ENCODE results near the gene SEC11A. TPM values are rescaled to one million over a fixed set of nuclear protein-coding genes. Genes with fewer than 3 reads are reported as not detected.

Gene SEC11A
- total and polyA plus RNA-seq, 4 donors, result 56.7 to 90.2 (median 71.3) TPM

DNA sequence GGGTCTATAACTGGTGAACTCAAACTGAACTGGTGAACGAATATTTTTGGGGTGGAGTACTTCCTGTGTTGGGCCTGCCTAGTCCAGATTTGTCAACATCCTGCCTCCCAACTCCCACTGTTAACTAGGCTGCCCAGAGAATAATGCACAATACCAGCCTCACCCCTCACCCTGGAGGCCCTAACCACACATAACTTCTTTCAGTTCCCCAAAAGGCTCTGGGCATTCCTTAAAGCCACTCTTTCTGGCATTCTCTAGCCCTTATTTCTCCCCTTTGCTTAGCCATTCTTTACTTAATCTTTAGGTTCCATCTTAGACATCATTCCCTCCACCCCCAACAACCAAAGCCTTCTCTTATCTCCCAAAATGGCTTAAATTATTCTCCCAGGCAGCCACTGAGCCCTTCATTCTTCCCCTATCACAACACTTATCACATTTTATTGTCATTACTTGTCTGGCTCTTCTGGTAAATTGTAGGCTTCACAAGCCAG is 9.1 kb upstream of the SEC11A start:
- H3K27ac ChIP-seq (ENCODE audit: low read depth in 1 of 2, low read length in 2 of 2), result peak overlapping the region in 1 of 2 donors; percentile 45

DNA sequence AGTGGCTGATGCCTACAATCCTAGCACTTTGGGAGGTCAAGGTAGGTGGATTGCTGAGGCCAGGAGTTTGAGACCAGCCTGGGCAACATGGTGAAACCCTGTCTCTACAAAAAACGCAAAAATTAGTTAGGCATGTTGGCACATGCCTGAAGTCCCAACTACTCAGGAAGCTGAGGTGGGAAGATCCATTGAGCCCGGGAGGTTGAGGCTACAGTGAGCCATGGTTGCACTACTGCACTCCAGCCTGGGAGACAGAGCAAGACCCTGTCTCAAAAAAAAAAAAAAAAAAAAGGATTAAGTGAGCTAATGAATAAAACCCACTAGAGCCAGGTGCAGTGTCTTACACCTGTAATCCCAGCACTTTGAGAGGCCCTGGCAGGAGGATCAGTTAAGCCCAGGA is 6.7 kb upstream of the SEC11A start:
- no peak for DNase-seq (ENCODE audit: low spot score)
- no peaks in the 10 kb centered on the region for H3K9me3 ChIP-seq (ENCODE audit: control insufficient read depth in 4 of 4, low read length in 3 of 4)
- no peak overlapping the region for H3K27ac ChIP-seq (ENCODE audit: low read depth in 1 of 2, low read length in 2 of 2)
- H3K4me3 ChIP-seq (ENCODE audit: low read depth in 1 of 3, low read length in 3 of 3), result no peak overlapping the region
- no peaks in the 10 kb centered on the region for H3K27me3 ChIP-seq (ENCODE audit: control insufficient read depth in 4 of 4, insufficient read depth in 4 of 4, low read length in 3 of 4)
- no peak overlapping the region for H3K9ac ChIP-seq (ENCODE audit: low read depth in 1 of 2, low read length in 2 of 2)
- WGBS, result 92% methylated on average over 2 of the region's 2 CpGs
- TF ChIP-seq, protein P1, sequence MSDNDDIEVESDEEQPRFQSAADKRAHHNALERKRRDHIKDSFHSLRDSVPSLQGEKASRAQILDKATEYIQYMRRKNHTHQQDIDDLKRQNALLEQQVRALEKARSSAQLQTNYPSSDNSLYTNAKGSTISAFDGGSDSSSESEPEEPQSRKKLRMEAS (IDR thresholded peaks at IDR 0.05), result no peak
- TF ChIP-seq JUND (IDR thresholded peaks at IDR 0.05) (no peak), RXRA (IDR thresholded peaks at IDR 0.05) (no peak)
- TF ChIP-seq, protein P2, sequence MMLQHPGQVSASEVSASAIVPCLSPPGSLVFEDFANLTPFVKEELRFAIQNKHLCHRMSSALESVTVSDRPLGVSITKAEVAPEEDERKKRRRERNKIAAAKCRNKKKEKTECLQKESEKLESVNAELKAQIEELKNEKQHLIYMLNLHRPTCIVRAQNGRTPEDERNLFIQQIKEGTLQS (IDR thresholded peaks at IDR 0.05), result no peak
- TF ChIP-seq, protein P3, sequence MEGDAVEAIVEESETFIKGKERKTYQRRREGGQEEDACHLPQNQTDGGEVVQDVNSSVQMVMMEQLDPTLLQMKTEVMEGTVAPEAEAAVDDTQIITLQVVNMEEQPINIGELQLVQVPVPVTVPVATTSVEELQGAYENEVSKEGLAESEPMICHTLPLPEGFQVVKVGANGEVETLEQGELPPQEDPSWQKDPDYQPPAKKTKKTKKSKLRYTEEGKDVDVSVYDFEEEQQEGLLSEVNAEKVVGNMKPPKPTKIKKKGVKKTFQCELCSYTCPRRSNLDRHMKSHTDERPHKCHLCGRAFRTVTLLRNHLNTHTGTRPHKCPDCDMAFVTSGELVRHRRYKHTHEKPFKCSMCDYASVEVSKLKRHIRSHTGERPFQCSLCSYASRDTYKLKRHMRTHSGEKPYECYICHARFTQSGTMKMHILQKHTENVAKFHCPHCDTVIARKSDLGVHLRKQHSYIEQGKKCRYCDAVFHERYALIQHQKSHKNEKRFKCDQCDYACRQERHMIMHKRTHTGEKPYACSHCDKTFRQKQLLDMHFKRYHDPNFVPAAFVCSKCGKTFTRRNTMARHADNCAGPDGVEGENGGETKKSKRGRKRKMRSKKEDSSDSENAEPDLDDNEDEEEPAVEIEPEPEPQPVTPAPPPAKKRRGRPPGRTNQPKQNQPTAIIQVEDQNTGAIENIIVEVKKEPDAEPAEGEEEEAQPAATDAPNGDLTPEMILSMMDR (IDR thresholded peaks at IDR 0.05; ENCODE audit: low read depth, low read length, missing input control), result no peak
- H3K4me1 ChIP-seq (ENCODE audit: control insufficient read depth in 4 of 4, insufficient read depth in 4 of 4, low read length in 3 of 4), result no peaks in the 10 kb centered on the region
- H3K36me3 ChIP-seq (ENCODE audit: control insufficient read depth in 4 of 4, insufficient read depth in 3 of 4, low read depth in 1 of 4, low read length in 3 of 4), result peaks cover 0 to under 1% (median 0%) of the 10 kb centered on the region in 4 donors

More for the DNA sequence above, 9.1 kb upstream of the SEC11A start:
- no peaks in the 10 kb centered on the region for H3K36me3 ChIP-seq (ENCODE audit: control insufficient read depth in 4 of 4, insufficient read depth in 3 of 4, low read depth in 1 of 4, low read length in 3 of 4)
- no peak overlapping the region for H3K9ac ChIP-seq (ENCODE audit: low read depth in 1 of 2, low read length in 2 of 2)
- 67% methylated on average over 1 of the region's 1 CpG for WGBS
- H3K4me3 ChIP-seq (ENCODE audit: low read depth in 1 of 3, low read length in 3 of 3), result no peak overlapping the region
- TF ChIP-seq RAD21 (IDR thresholded peaks at IDR 0.05), result peak in 1 of 2 donors; percentile 9
- peak; percentile 26 for TF ChIP-seq SP1 (IDR thresholded peaks at IDR 0.05)
- no peak for TF ChIP-seq GABPA (IDR thresholded peaks at IDR 0.05 in 1 of 2, conservative IDR thresholded peaks at IDR 0.05 in 1 of 2)
- peak in 1 of 2 donors; percentile 38 for TF ChIP-seq RXRA (IDR thresholded peaks at IDR 0.05)
- no peaks in the 10 kb centered on the region for H3K27me3 ChIP-seq (ENCODE audit: control insufficient read depth in 4 of 4, insufficient read depth in 4 of 4, low read length in 3 of 4)
- H3K9me3 ChIP-seq (ENCODE audit: control insufficient read depth in 4 of 4, low read length in 3 of 4), result no peaks in the 10 kb centered on the region
- H3K4me1 ChIP-seq (ENCODE audit: control insufficient read depth in 4 of 4, insufficient read depth in 4 of 4, low read length in 3 of 4), result no peaks in the 10 kb centered on the region
- DNase-seq (ENCODE audit: low spot score), result no peak

DNA sequence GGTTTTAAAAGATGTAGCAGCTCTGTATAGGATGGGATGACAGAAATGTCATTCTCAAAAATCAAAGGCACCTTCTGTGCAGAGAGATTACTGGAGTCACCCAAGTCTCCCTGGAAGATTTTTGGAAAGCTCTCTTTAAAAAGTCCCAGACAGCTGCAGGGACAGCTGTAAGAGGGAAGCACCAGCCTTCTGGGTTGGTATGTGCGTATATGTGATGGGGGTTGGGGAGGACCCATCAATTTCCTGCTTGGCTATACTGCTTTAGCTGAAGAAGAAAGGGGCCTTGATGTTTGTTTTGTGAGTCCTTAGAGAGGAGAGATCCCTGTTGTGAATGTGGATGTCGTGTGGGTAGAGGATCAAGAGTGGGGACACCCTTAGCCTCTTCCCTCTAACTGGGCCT is 5.4 kb upstream of the SEC11A start:
- DNase-seq (ENCODE audit: low spot score), result no peak
- H3K27ac ChIP-seq (ENCODE audit: low read depth in 1 of 2, low read length in 2 of 2), result peak overlapping the region in 1 of 2 donors; percentile 30
- 86% methylated on average over 2 of the region's 2 CpGs for WGBS
- H3K9ac ChIP-seq (ENCODE audit: low read depth in 1 of 2, low read length in 2 of 2), result no peak overlapping the region
- H3K36me3 ChIP-seq (ENCODE audit: control insufficient read depth in 4 of 4, insufficient read depth in 3 of 4, low read depth in 1 of 4, low read length in 3 of 4), result peaks cover 0 to 1% (median 0%) of the 10 kb centered on the region in 4 donors
- H3K4me3 ChIP-seq (ENCODE audit: low read depth in 1 of 3, low read length in 3 of 3), result no peak overlapping the region
- no peaks in the 10 kb centered on the region for H3K9me3 ChIP-seq (ENCODE audit: control insufficient read depth in 4 of 4, low read length in 3 of 4)
- H3K27me3 ChIP-seq (ENCODE audit: control insufficient read depth in 4 of 4, insufficient read depth in 4 of 4, low read length in 3 of 4), result no peaks in the 10 kb centered on the region
- peaks cover 0 to 4% (median 2%) of the 10 kb centered on the region in 4 donors for H3K4me1 ChIP-seq (ENCODE audit: control insufficient read depth in 4 of 4, insufficient read depth in 4 of 4, low read length in 3 of 4)
- TF ChIP-seq HNF4A (conservative IDR thresholded peaks at IDR 0.05), result no peak
- no peak for TF ChIP-seq TAF1 (conservative IDR thresholded peaks at IDR 0.05)
- TF ChIP-seq, protein P2 (IDR thresholded peaks at IDR 0.05), result no peak
- no peak for TF ChIP-seq GABPA (IDR thresholded peaks at IDR 0.05 in 1 of 2, conservative IDR thresholded peaks at IDR 0.05 in 1 of 2)
- TF ChIP-seq HNF4G (IDR thresholded peaks at IDR 0.05), result no peak
- no peak for TF ChIP-seq FOXA1 (IDR thresholded peaks at IDR 0.05)
- TF ChIP-seq, protein P4, sequence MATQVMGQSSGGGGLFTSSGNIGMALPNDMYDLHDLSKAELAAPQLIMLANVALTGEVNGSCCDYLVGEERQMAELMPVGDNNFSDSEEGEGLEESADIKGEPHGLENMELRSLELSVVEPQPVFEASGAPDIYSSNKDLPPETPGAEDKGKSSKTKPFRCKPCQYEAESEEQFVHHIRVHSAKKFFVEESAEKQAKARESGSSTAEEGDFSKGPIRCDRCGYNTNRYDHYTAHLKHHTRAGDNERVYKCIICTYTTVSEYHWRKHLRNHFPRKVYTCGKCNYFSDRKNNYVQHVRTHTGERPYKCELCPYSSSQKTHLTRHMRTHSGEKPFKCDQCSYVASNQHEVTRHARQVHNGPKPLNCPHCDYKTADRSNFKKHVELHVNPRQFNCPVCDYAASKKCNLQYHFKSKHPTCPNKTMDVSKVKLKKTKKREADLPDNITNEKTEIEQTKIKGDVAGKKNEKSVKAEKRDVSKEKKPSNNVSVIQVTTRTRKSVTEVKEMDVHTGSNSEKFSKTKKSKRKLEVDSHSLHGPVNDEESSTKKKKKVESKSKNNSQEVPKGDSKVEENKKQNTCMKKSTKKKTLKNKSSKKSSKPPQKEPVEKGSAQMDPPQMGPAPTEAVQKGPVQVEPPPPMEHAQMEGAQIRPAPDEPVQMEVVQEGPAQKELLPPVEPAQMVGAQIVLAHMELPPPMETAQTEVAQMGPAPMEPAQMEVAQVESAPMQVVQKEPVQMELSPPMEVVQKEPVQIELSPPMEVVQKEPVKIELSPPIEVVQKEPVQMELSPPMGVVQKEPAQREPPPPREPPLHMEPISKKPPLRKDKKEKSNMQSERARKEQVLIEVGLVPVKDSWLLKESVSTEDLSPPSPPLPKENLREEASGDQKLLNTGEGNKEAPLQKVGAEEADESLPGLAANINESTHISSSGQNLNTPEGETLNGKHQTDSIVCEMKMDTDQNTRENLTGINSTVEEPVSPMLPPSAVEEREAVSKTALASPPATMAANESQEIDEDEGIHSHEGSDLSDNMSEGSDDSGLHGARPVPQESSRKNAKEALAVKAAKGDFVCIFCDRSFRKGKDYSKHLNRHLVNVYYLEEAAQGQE (IDR thresholded peaks at IDR 0.05), result no peak
- no peak for TF ChIP-seq YY1 (IDR thresholded peaks at IDR 0.05)
- TF ChIP-seq, protein P1 (IDR thresholded peaks at IDR 0.05), result no peak
- no peak for TF ChIP-seq RAD21 (IDR thresholded peaks at IDR 0.05)
- no peak for TF ChIP-seq JUND (IDR thresholded peaks at IDR 0.05)
- no peak for TF ChIP-seq SP1 (IDR thresholded peaks at IDR 0.05)
- no peak for TF ChIP-seq EGR1 (IDR thresholded peaks at IDR 0.05; ENCODE audit: low read depth in 2 of 2)
- TF ChIP-seq NR2F2 (IDR thresholded peaks at IDR 0.05), result no peak
- TF ChIP-seq, protein P5, sequence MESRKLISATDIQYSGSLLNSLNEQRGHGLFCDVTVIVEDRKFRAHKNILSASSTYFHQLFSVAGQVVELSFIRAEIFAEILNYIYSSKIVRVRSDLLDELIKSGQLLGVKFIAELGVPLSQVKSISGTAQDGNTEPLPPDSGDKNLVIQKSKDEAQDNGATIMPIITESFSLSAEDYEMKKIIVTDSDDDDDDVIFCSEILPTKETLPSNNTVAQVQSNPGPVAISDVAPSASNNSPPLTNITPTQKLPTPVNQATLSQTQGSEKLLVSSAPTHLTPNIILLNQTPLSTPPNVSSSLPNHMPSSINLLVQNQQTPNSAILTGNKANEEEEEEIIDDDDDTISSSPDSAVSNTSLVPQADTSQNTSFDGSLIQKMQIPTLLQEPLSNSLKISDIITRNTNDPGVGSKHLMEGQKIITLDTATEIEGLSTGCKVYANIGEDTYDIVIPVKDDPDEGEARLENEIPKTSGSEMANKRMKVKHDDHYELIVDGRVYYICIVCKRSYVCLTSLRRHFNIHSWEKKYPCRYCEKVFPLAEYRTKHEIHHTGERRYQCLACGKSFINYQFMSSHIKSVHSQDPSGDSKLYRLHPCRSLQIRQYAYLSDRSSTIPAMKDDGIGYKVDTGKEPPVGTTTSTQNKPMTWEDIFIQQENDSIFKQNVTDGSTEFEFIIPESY (IDR thresholded peaks at IDR 0.05), result no peak
- TF ChIP-seq FOXA2 (IDR thresholded peaks at IDR 0.05), result no peak

All from liver (tissue), 9 donors.